Eye (tissue), 1 donor: Measurements from ENCODE around the gene SYNGR4.
"Not testable (repeated sequence)": the region's sequence is repeated elsewhere in the genome, so short reads cannot be mapped to it uniquely, and the experiment has no call there.

Source experiments
- DNase-seq: peaks from one replicate; pipeline ENCODE4 v3.0.0-alpha.2; 2015

SYNGR4 gene

GRCh38 chr19:48363810-48364597, at the start of gene SYNGR4, which contains the start of gene TMEM143:
Gene SYNGR4, plus strand, starts transcription at chr19:48364367. Its CDS starts 1,476 bp downstream, at chr19:48365843.
Gene TMEM143, minus strand, starts transcription at chr19:48363940. Its CDS starts 20 bp downstream, at chr19:48363920.
- peak; percentile 100 for DNase-seq

GRCh38 chr19:48315712-48316111, 48.5 kb upstream of the SYNGR4 start:
- DNase-seq = no peak

- DNase-seq = not testable (repeated sequence)
Measured at GRCh38 chr19:48317708-48317960, 46.5 kb upstream of the SYNGR4 start.

GRCh38 chr19:48318286-48318987, 45.7 kb upstream of the SYNGR4 start:
- DNase-seq = no peak

- peak; percentile 89 for DNase-seq
Measured at GRCh38 chr19:48319647-48320541, 44.3 kb upstream of the SYNGR4 start.

- peak; percentile 97 for DNase-seq
Measured at GRCh38 chr19:48321372-48321621, 42.9 kb upstream of the SYNGR4 start.

- peak; percentile 98 for DNase-seq
Measured at GRCh38 chr19:48321622-48322591, 42.3 kb upstream of the SYNGR4 start.

- DNase-seq = peak; percentile 92
Measured at GRCh38 chr19:48325265-48325910, 38.8 kb upstream of the SYNGR4 start, which contains the start of gene EMP3. Gene EMP3, plus strand, starts transcription at chr19:48325552. Its CDS starts 1,293 bp downstream, at chr19:48326845.

- DNase-seq = no peak
Measured at GRCh38 chr19:48329167-48329891, 34.8 kb upstream of the SYNGR4 start.

GRCh38 chr19:48330012-48330681, 34.0 kb upstream of the SYNGR4 start:
- peak; percentile 95 for DNase-seq

GRCh38 chr19:48332351-48332661, 31.9 kb upstream of the SYNGR4 start:
- DNase-seq = no peak

- DNase-seq = peak; percentile 97
Measured at GRCh38 chr19:48332662-48333466, 31.3 kb upstream of the SYNGR4 start.

- peak; percentile 90 for DNase-seq
Measured at GRCh38 chr19:48333467-48334384, 30.4 kb upstream of the SYNGR4 start.

- no peak for DNase-seq
Measured at GRCh38 chr19:48338253-48338755, 25.9 kb upstream of the SYNGR4 start.

- no peak for DNase-seq
Measured at GRCh38 chr19:48338802-48339503, 25.2 kb upstream of the SYNGR4 start.

- peak; percentile 53 for DNase-seq
Measured at GRCh38 chr19:48340995-48341394, 23.2 kb upstream of the SYNGR4 start.
